ENCODE data around the gene FHIT. TPM values are rescaled to one million over a fixed set of nuclear protein-coding genes. Genes with fewer than 3 reads are reported as not detected.

Gene FHIT
- total RNA-seq, 1 donor, result 2.2 TPM

GRCh38 chr3:61154457-61155198, 96.6 kb downstream of the FHIT start:
- TF ChIP-seq CTCF (IDR thresholded peaks at IDR 0.05; ENCODE audit: insufficient read depth, low read depth, low read length), result no peak
- H3K4me3 ChIP-seq (ENCODE audit: low read depth, low read length), result no peak overlapping the region
- DNase-seq (ENCODE audit: low read depth), result no peak

- no peak for TF ChIP-seq CTCF (IDR thresholded peaks at IDR 0.05; ENCODE audit: insufficient read depth, low read depth, low read length)
- no peak for DNase-seq (ENCODE audit: low read depth)
- H3K4me3 ChIP-seq (ENCODE audit: low read depth, low read length), result no peak overlapping the region
Observed at GRCh38 chr3:61152071-61152470, 99.2 kb downstream of the FHIT start.

- no peak for TF ChIP-seq CTCF (IDR thresholded peaks at IDR 0.05; ENCODE audit: insufficient read depth, low read depth, low read length)
- no peak for DNase-seq (ENCODE audit: low read depth)
- no peak overlapping the region for H3K4me3 ChIP-seq (ENCODE audit: low read depth, low read length)
Observed at GRCh38 chr3:61149236-61149635, 102.0 kb downstream of the FHIT start.

GRCh38 chr3:61146010-61146890, 105.0 kb downstream of the FHIT start:
- no peak overlapping the region for H3K4me3 ChIP-seq (ENCODE audit: low read depth, low read length)
- no peak for DNase-seq (ENCODE audit: low read depth)
- no peak for TF ChIP-seq CTCF (IDR thresholded peaks at IDR 0.05; ENCODE audit: insufficient read depth, low read depth, low read length)

GRCh38 chr3:61141697-61142096, 109.6 kb downstream of the FHIT start:
- H3K4me3 ChIP-seq (ENCODE audit: low read depth, low read length), result no peak overlapping the region
- no peak for TF ChIP-seq CTCF (IDR thresholded peaks at IDR 0.05; ENCODE audit: insufficient read depth, low read depth, low read length)
- no peak for DNase-seq (ENCODE audit: low read depth)

- H3K4me3 ChIP-seq (ENCODE audit: low read depth, low read length), result no peak overlapping the region
- DNase-seq (ENCODE audit: low read depth), result no peak
- TF ChIP-seq CTCF (IDR thresholded peaks at IDR 0.05; ENCODE audit: insufficient read depth, low read depth, low read length), result no peak
Observed at GRCh38 chr3:61141227-61141626, 110.0 kb downstream of the FHIT start.

Data from fibroblast of villous mesenchyme (primary cell).